PC-9 (cell line): ENCODE data around the gene NPFFR1.

Experiments
- CTCF ChIP-seq: fragments of 200-600 bp; sonication (generic); conservative IDR thresholded peaks from 2 replicates; pipeline ENCODE4 v1.6.1; 2017; ENCODE audit warnings: mixed run types, antibody characterized with exemption, mild to moderate bottlenecking, moderate library complexity
- EZH2 ChIP-seq: fragments of 200-600 bp; sonication (generic); IDR thresholded peaks from 2 replicates; pipeline ENCODE4 v1.8.0; 2017; ENCODE audit warnings: antibody characterized with exemption, low read depth

GRCh38 chr10:70324951-70325781, 41.4 kb upstream of the NPFFR1 start:
- TF ChIP-seq CTCF, result no peak
- TF ChIP-seq EZH2, result no peak
